GM12878 (cell line): ENCODE measurements around the gene AFG1L. TPM values are rescaled to one million over a fixed set of nuclear protein-coding genes. Genes with fewer than 3 reads are reported as not detected.
A peak's percentile ranks its signal among the peaks of the same experiment; 100 is the strongest.

ENCODE experiments used
- ATAC-seq: fragments of 200-7000 bp; cut with Tn5 transposase; 3 replicates; pipeline ENCODE4 v1.9.1; 2020; ENCODE audit warnings: mild to moderate bottlenecking, moderate library complexity
- BruUV-seq: library from RNA; stranded (reverse); fragments of 400-500 nt; replicated peaks from 2 replicates; lab custom pipeline; 2021; lab: Mats Ljungman, UMichigan
- CTCF ChIA-PET: fragments of 300-600 bp; sonication (Branson Sonifier 250); formaldehyde crosslinking; extraction: SDS; loops from one replicate; lab custom pipeline; 2021; ENCODE audit warnings: inconsistent platforms; lab: Yijun Ruan, JAX
- POLR2A ChIA-PET: fragments of 350-600 bp; formaldehyde crosslinking; extraction: SDS; loops from one replicate; lab custom pipeline; 2021; ENCODE audit warnings: inconsistent platforms; lab: Charles Lee
- RAD21 ChIA-PET: fragments of 300-600 bp; sonication (Branson Sonifier 250); formaldehyde crosslinking; loops from one replicate; lab custom pipeline; 2023; ENCODE audit warnings: antibody characterized with exemption; ENCODE audit not compliant: unreplicated experiment; lab: Charles Lee
- SMC1A ChIA-PET: fragments of 300-600 bp; sonication (Branson Sonifier 250); formaldehyde crosslinking; loops from one replicate; lab custom pipeline; 2023; ENCODE audit not compliant: unreplicated experiment, uncharacterized antibody; lab: Charles Lee
- DNase-seq: peaks from one replicate; pipeline ENCODE4 v3.0.0-alpha.2; 2011; ENCODE audit warnings: low read depth, low spot score
- FAIRE-seq: peaks from 3 replicates; lab custom pipeline; 2011; peaks lifted over from hg19 to GRCh38; lab: Jason Lieb, UNC
- H2AFZ ChIP-seq: 2 replicates; pipeline ENCODE4 v1.6.0; 2011; ENCODE audit warnings: low read depth, low read length, control low read depth; ENCODE audit not compliant: control insufficient read depth
- H3K27ac ChIP-seq: 2 replicates; pipeline ENCODE4 v1.5.1; 2011; ENCODE audit warnings: control low read depth; ENCODE audit not compliant: control insufficient read depth, insufficient read depth
- H3K27me3 ChIP-seq, 2 experiments: replicated peaks in 1 of 2; 2 replicates each; pipeline versions ENCODE4 v1.6.0 to v1.6.1; 2011; ENCODE audit warnings: low read length in 1 of 2; ENCODE audit not compliant: control insufficient read depth in 2 of 2, insufficient read depth in 2 of 2
- H3K36me3 ChIP-seq, 2 experiments: 2 replicates each; pipeline ENCODE4 v1.5.1; 2011; ENCODE audit warnings: low read length in 1 of 2; ENCODE audit not compliant: control insufficient read depth in 2 of 2, insufficient read depth in 2 of 2
- H3K4me1 ChIP-seq: 2 replicates; pipeline ENCODE4 v1.6.1; 2011; ENCODE audit warnings: mild to moderate bottlenecking, low read length, moderate library complexity, mixed read lengths; ENCODE audit not compliant: control insufficient read depth, insufficient read depth
- H3K4me2 ChIP-seq: 2 replicates; pipeline ENCODE4 v1.6.0; 2011; ENCODE audit warnings: control low read depth; ENCODE audit not compliant: control insufficient read depth, insufficient read depth
- H3K4me3 ChIP-seq: fragments of 200-600 bp; sonication (generic); 2 replicates; pipeline ENCODE4 v1.5.1; 2016
- H3K79me2 ChIP-seq: 2 replicates; pipeline ENCODE4 v1.6.0; 2011; ENCODE audit warnings: low read length; ENCODE audit not compliant: control insufficient read depth, insufficient read depth
- H3K9ac ChIP-seq: 2 replicates; pipeline ENCODE4 v1.8.0; 2011; ENCODE audit warnings: low read length, control low read depth, mixed read lengths; ENCODE audit not compliant: control insufficient read depth, insufficient read depth
- H3K9me3 ChIP-seq: replicated peaks from 3 replicates; pipeline ENCODE4 v1.5.1; 2011; ENCODE audit warnings: mild to moderate bottlenecking, low read length; ENCODE audit not compliant: control insufficient read depth, insufficient read depth
- H4K20me1 ChIP-seq: 2 replicates; pipeline ENCODE4 v1.6.0; 2011; ENCODE audit not compliant: control insufficient read depth, insufficient read depth
- ASH2L ChIP-seq: fragments of 300-600, 200-600 bp; sonication (generic); IDR thresholded peaks from 2 replicates; pipeline ENCODE4 v1.6.1; 2017; ENCODE audit warnings: low read depth, mild to moderate bottlenecking, borderline replicate concordance
- BCL11A ChIP-seq: IDR thresholded peaks from 2 replicates; pipeline ENCODE4 v1.6.1; 2011; ENCODE audit warnings: low read depth, low read length
- CHD1 ChIP-seq: IDR thresholded peaks from 2 replicates; pipeline ENCODE4 v1.6.1; 2012; ENCODE audit warnings: low read depth, low read length, improper control_type of control experiment
- GATAD2B ChIP-seq: fragments of 450-650 bp; conservative IDR thresholded peaks from 2 replicates; pipeline ENCODE4 v1.6.1; 2017; ENCODE audit warnings: low read depth, mild to moderate bottlenecking, moderate library complexity
- HDGF ChIP-seq: fragments of 450-650 bp; IDR thresholded peaks from 2 replicates; pipeline ENCODE4 v1.6.1; 2016; ENCODE audit warnings: antibody characterized with exemption
- IKZF1 ChIP-seq: fragments of 450-650 bp; conservative IDR thresholded peaks from 2 replicates; pipeline ENCODE4 v1.6.1; 2017; ENCODE audit warnings: antibody characterized with exemption, mild to moderate bottlenecking
- KDM1A ChIP-seq: fragments of 200-600 bp; sonication (generic); IDR thresholded peaks from 2 replicates; pipeline ENCODE4 v1.6.1; 2016; ENCODE audit warnings: borderline replicate concordance
- MXI1 ChIP-seq: fragments of 150-350 bp; IDR thresholded peaks from 2 replicates; pipeline ENCODE4 v1.6.1; 2011; ENCODE audit warnings: low read depth, mild to moderate bottlenecking, inconsistent platforms, low read length, improper control_type of control experiment
- RBBP5 ChIP-seq: fragments of 200-600 bp; sonication (generic); conservative IDR thresholded peaks from 2 replicates; pipeline ENCODE4 v1.6.1; 2016
- RCOR1 ChIP-seq: conservative IDR thresholded peaks from 2 replicates; pipeline ENCODE4 v1.6.1; 2012; ENCODE audit warnings: low read depth, low read length, improper control_type of control experiment
- SRF ChIP-seq, 2 experiments: IDR thresholded peaks; 2 replicates each; pipeline ENCODE4 v1.6.1; 2011; ENCODE audit warnings: low read depth in 2 of 2, low read length in 2 of 2, mild to moderate bottlenecking in 1 of 2, moderate library complexity in 1 of 2
- YBX1 ChIP-seq: fragments of 450-650 bp; IDR thresholded peaks from 2 replicates; pipeline ENCODE4 v1.6.1; 2016; ENCODE audit warnings: antibody characterized with exemption
- ZSCAN29 ChIP-seq: fragments of 450-650 bp; IDR thresholded peaks from 2 replicates; pipeline ENCODE4 v1.6.1; 2017; ENCODE audit warnings: mild to moderate bottlenecking, moderate library complexity
- WGBS: methylation state at CpG from one replicate; pipeline ENCODE4 v1.1.6; 2016; ENCODE audit warnings: low lambda C conversion rate; ENCODE audit not compliant: insufficient replicate concordance, insufficient coverage; ENCODE audit errors: missing lambda C conversion rate; 5-methylcytosine and 5-hydroxymethylcytosine counted together
- in situ Hi-C: fragments of 300-500 bp; cut with MboI; formaldehyde crosslinking; loops from 9 replicates; pipeline ENCODE4 v1.14.3; 2018; ENCODE audit warnings: mixed read lengths
- intact Hi-C: fragments of 100-400 bp; cut with micrococcal nuclease; formaldehyde crosslinking; loops from one replicate; pipeline ENCODE4 v1.14.2; 2022; ENCODE audit not compliant: unreplicated experiment
- polyA plus RNA-seq, 11 experiments: library from polyadenylated mRNA; depleted of rRNA in 4 of 11; unstranded in 6 of 11; stranded (reverse) in 5 of 11; fragments of >200 nt; fragmentation: Nextera tagmentation in 4 of 11; fragmentation: Illumina TruSeq in 1 of 11; extraction: Ambion mirVana in 4 of 11; extraction: Trizol in 1 of 11; gene quantifications; 1 replicate in 1 of 11; 2 replicates in 10 of 11; pipeline versions ENCODE4 v1.2.1 to v1.2.3, GENCODE V29; 2011 to 2016; ENCODE audit warnings: inconsistent platforms in 2 of 11, missing spikeins in 2 of 11, low read depth in 1 of 11
- total RNA-seq, 4 experiments: library from RNA; depleted of rRNA in 3 of 4; stranded (reverse); fragments of >200 nt in 3 of 4; fragmentation: Illumina TruSeq in 1 of 4; extraction: Trizol in 1 of 4; gene quantifications; 2 replicates each; pipeline versions ENCODE4 v1.2.1 to v1.2.3, GENCODE V29; 2013 to 2021
- TF ChIP-seq, protein P1 (sequence below): IDR thresholded peaks from 2 replicates; pipeline ENCODE4 v1.6.1; 2011; ENCODE audit warnings: low read depth, low read length, improper control_type of control experiment, borderline replicate concordance
- TF ChIP-seq, protein P2 (sequence below): fragments of 450-650 bp; IDR thresholded peaks from 2 replicates; pipeline ENCODE4 v1.6.1; 2016; ENCODE audit warnings: mild to moderate bottlenecking
- TF ChIP-seq, protein P3 (sequence below): IDR thresholded peaks from 2 replicates; pipeline ENCODE4 v1.6.1; 2012; ENCODE audit warnings: low read depth, low read length, improper control_type of control experiment
- TF ChIP-seq, protein P4 (sequence below): IDR thresholded peaks from 2 replicates; pipeline ENCODE4 v1.6.1; 2011; ENCODE audit warnings: mild to moderate bottlenecking, low read depth, low read length, moderate library complexity; ENCODE audit not compliant: insufficient replicate concordance
- TF ChIP-seq, protein P5 (sequence below): IDR thresholded peaks from 2 replicates; pipeline ENCODE4 v1.6.1; 2012; ENCODE audit warnings: low read length, inconsistent platforms

Gene AFG1L
- total and polyA plus RNA-seq, 10 of the 15 experiments (the other 5 are each of a cell fraction or from before 2014, with no cell fraction given), result 2.3 to 9.0 (median 4.3) TPM

DNA sequence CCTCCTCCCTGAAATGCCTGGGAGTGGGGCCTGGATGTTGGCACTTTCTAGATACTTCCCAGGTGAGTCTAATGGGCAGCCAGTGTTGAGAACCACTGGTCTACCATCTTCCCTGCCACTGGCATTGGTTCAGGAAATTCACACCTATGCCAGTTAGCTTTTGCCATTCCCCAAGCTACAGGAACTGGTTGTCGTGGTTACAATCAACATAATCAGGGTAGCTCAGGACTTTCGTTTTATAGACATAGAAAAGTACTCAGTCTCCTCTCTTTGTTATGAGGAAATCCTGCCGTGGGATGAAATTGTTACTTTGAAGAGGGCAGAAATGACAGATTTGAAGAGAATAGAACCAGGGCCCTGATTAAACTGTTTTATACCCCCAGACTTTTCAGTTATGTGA lies 137.9 kb downstream of the AFG1L start (continued):
- TF ChIP-seq, protein P1, sequence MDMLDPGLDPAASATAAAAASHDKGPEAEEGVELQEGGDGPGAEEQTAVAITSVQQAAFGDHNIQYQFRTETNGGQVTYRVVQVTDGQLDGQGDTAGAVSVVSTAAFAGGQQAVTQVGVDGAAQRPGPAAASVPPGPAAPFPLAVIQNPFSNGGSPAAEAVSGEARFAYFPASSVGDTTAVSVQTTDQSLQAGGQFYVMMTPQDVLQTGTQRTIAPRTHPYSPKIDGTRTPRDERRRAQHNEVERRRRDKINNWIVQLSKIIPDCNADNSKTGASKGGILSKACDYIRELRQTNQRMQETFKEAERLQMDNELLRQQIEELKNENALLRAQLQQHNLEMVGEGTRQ, result no peak
- no peak for TF ChIP-seq ZSCAN29

DNA sequence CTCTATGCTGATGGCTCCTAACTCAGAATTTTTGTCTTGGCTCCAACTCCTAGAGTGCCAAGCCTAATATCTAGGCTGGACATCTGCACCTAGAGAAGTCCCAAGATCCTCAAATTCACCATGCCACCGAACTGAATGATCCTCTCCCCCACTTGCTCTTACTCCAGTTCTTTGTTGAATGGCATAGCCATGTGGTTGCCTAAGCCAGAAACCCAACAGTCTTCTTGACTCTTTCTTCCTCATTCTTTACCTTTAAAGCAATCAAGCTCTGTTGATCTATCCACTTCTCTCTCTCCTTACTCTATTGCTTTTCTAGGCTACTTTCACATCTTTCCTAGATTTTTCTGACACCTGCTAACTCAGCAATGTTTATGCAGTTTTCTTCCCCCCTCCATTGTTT lies 139.4 kb downstream of the AFG1L start:
- no peaks in the 10 kb centered on the region for H3K79me2 ChIP-seq
- BruUV-seq, result no TSS peak
- no peak overlapping the region for H3K4me2 ChIP-seq
- H3K27ac ChIP-seq, result no peak overlapping the region
- ATAC-seq (no peak), DNase-seq (no peak), FAIRE-seq (peak; percentile 23)
- H3K9me3 ChIP-seq, result no peaks in the 10 kb centered on the region; the same call in 2 of the 3 replicates
- no peaks in the 10 kb centered on the region for H4K20me1 ChIP-seq
- H3K9ac ChIP-seq, result no peak overlapping the region
- no peak overlapping the region for H3K4me3 ChIP-seq
- H3K4me1 ChIP-seq, result no peaks in the 10 kb centered on the region
- no peak overlapping the region for H2AFZ ChIP-seq
- no peaks in the 10 kb centered on the region for H3K36me3 ChIP-seq
- in situ Hi-C loops, result no loop called here
- 35% methylated on average over 1 of the region's 1 CpG for WGBS
- ChIA-PET RAD21 (interaction anchor here (0.5 to 0.6 kb wide), 2 partner anchors 12 kb away, joined by 3 to 7 read pairs; no protein-coding TSS in a partner anchor), CTCF (interaction anchor here (1.2 kb wide), 1 partner anchor 11 kb away, joined by 3 read pairs; no protein-coding TSS in a partner anchor), SMC1A (interaction anchor here (0.6 to 1.3 kb wide), 3 partner anchors 8 to 41 kb away, joined by 3 to 4 read pairs (median 4); no protein-coding TSS in a partner anchor), POLR2A (interaction anchor here (0.6 kb wide), 1 partner anchor 396 kb away, joined by 6 read pairs; no protein-coding TSS in a partner anchor)
- TF ChIP-seq, protein P2, sequence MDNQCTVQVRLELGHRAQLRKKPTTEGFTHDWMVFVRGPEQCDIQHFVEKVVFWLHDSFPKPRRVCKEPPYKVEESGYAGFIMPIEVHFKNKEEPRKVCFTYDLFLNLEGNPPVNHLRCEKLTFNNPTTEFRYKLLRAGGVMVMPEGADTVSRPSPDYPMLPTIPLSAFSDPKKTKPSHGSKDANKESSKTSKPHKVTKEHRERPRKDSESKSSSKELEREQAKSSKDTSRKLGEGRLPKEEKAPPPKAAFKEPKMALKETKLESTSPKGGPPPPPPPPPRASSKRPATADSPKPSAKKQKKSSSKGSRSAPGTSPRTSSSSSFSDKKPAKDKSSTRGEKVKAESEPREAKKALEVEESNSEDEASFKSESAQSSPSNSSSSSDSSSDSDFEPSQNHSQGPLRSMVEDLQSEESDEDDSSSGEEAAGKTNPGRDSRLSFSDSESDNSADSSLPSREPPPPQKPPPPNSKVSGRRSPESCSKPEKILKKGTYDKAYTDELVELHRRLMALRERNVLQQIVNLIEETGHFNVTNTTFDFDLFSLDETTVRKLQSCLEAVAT, result no peak
- TF ChIP-seq IKZF1 (no peak), KDM1A (no peak), SRF (IDR thresholded peaks at IDR 0.05; ENCODE audit: low read depth in 2 of 2, low read length in 2 of 2) (no peak), BCL11A (no peak), RBBP5 (no peak), YBX1 (no peak), ASH2L (no peak), HDGF (no peak), RCOR1 (no peak), CHD1 (no peak), MXI1 (no peak), GATAD2B (no peak)
- TF ChIP-seq, protein P3, sequence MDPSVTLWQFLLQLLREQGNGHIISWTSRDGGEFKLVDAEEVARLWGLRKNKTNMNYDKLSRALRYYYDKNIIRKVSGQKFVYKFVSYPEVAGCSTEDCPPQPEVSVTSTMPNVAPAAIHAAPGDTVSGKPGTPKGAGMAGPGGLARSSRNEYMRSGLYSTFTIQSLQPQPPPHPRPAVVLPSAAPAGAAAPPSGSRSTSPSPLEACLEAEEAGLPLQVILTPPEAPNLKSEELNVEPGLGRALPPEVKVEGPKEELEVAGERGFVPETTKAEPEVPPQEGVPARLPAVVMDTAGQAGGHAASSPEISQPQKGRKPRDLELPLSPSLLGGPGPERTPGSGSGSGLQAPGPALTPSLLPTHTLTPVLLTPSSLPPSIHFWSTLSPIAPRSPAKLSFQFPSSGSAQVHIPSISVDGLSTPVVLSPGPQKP, result no peak
- TF ChIP-seq, protein P4, sequence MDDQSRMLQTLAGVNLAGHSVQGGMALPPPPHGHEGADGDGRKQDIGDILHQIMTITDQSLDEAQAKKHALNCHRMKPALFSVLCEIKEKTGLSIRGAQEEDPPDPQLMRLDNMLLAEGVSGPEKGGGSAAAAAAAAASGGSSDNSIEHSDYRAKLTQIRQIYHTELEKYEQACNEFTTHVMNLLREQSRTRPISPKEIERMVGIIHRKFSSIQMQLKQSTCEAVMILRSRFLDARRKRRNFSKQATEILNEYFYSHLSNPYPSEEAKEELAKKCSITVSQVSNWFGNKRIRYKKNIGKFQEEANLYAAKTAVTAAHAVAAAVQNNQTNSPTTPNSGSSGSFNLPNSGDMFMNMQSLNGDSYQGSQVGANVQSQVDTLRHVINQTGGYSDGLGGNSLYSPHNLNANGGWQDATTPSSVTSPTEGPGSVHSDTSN, result no peak
- TF ChIP-seq, protein P5, sequence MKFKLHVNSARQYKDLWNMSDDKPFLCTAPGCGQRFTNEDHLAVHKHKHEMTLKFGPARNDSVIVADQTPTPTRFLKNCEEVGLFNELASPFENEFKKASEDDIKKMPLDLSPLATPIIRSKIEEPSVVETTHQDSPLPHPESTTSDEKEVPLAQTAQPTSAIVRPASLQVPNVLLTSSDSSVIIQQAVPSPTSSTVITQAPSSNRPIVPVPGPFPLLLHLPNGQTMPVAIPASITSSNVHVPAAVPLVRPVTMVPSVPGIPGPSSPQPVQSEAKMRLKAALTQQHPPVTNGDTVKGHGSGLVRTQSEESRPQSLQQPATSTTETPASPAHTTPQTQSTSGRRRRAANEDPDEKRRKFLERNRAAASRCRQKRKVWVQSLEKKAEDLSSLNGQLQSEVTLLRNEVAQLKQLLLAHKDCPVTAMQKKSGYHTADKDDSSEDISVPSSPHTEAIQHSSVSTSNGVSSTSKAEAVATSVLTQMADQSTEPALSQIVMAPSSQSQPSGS, result no peak
- H3K27me3 ChIP-seq, result no peaks in the 10 kb centered on the region
- intact Hi-C loops, result no loop called here
